CD8-positive, alpha-beta memory T cell (primary cell): ENCODE measurements around the gene BDP1. TPM values are rescaled to one million over a fixed set of nuclear protein-coding genes. Genes with fewer than 3 reads are reported as not detected.
"Not testable (repeated sequence)": the region's sequence is repeated elsewhere in the genome, so short reads cannot be mapped to it uniquely, and the experiment has no call there.

Experiments used
- CTCF ChIA-PET: fragments of 350-600 bp; sonication (Branson Sonifier 250); formaldehyde crosslinking; loops from one replicate; lab custom pipeline; 2021; ENCODE audit warnings: antibody characterized with exemption; lab: Charles Lee
- POLR2A ChIA-PET: fragments of 350-600 bp; sonication (Branson Sonifier 250); formaldehyde crosslinking; loops from one replicate; lab custom pipeline; 2021; ENCODE audit warnings: antibody characterized with exemption; lab: Charles Lee
- DNase-seq, 5 donors: peaks; one replicate each; pipeline versions ENCODE4 v3.0.0 to v3.0.0-alpha.2; 2020 to 2022; ENCODE audit warnings: mixed read lengths in 1 of 5
- H3K27ac ChIP-seq: one replicate; pipeline ENCODE4 v1.7.0; 2013; ENCODE audit warnings: low read depth, mild to moderate bottlenecking, low read length, moderate library complexity
- H3K27me3 ChIP-seq: 2 replicates; pipeline ENCODE4 v1.7.0; 2013; ENCODE audit warnings: low read length, mild to moderate bottlenecking; ENCODE audit not compliant: insufficient read depth, poor library complexity, severe bottlenecking
- H3K36me3 ChIP-seq: 2 replicates; pipeline ENCODE4 v1.7.0; 2013; ENCODE audit warnings: mild to moderate bottlenecking, low read length, moderate library complexity; ENCODE audit not compliant: insufficient read depth
- H3K4me1 ChIP-seq: 2 replicates; pipeline ENCODE4 v1.7.0; 2013; ENCODE audit warnings: mild to moderate bottlenecking, low read length, moderate library complexity; ENCODE audit not compliant: insufficient read depth
- H3K4me3 ChIP-seq: 2 replicates; pipeline ENCODE4 v1.7.0; 2013; ENCODE audit warnings: mild to moderate bottlenecking, low read length
- H3K9me3 ChIP-seq: 2 replicates; pipeline ENCODE4 v1.7.0; 2013; ENCODE audit warnings: mild to moderate bottlenecking, low read length
- H3K27ac Mint-ChIP-seq, 8 donors: one replicate each; pipeline ENCODE4 v1.8.0; 2020 to 2021; ENCODE audit warnings: mixed read lengths in 8 of 8, mild to moderate bottlenecking in 6 of 8, inconsistent platforms in 3 of 8, moderate library complexity in 3 of 8
- H3K27me3 Mint-ChIP-seq, 2 donors: one replicate each; pipeline ENCODE4 v1.8.0; 2020 to 2021; ENCODE audit warnings: mixed read lengths in 2 of 2, mild to moderate bottlenecking in 1 of 2, moderate library complexity in 1 of 2
- H3K36me3 Mint-ChIP-seq, 3 donors: one replicate each; pipeline ENCODE4 v1.8.0; 2020 to 2021; ENCODE audit warnings: mixed read lengths in 3 of 3, inconsistent platforms in 1 of 3, mild to moderate bottlenecking in 1 of 3
- H3K4me1 Mint-ChIP-seq, 3 donors: one replicate each; pipeline ENCODE4 v1.8.0; 2020 to 2021; ENCODE audit warnings: mixed read lengths in 3 of 3, inconsistent platforms in 1 of 3, mild to moderate bottlenecking in 1 of 3
- H3K4me3 Mint-ChIP-seq, 7 donors: one replicate each; pipeline ENCODE4 v1.8.0; 2020 to 2021; ENCODE audit warnings: mixed read lengths in 7 of 7, mild to moderate bottlenecking in 6 of 7, moderate library complexity in 4 of 7, inconsistent platforms in 2 of 7
- H3K9me3 Mint-ChIP-seq, 5 donors: one replicate each; pipeline ENCODE4 v1.8.0; 2020 to 2022; ENCODE audit warnings: mixed read lengths in 5 of 5, mild to moderate bottlenecking in 3 of 5, moderate library complexity in 2 of 5, inconsistent platforms in 1 of 5
- polyA plus RNA-seq: library from polyadenylated mRNA; unstranded; fragments of 300-500 nt; fragmentation: Illumina TruSeq; gene quantifications from one replicate; pipeline ENCODE4 v1.2.3, GENCODE V29; 2021
- total RNA-seq, 2 experiments: library from RNA; stranded (reverse); gene quantifications; one replicate each; pipeline ENCODE4 v1.2.3, GENCODE V29; 2021

BDP1 gene
- total and polyA plus RNA-seq, 3 experiments from 2014 or later: 18.1 to 35.0 (median 33.4) TPM

DNA sequence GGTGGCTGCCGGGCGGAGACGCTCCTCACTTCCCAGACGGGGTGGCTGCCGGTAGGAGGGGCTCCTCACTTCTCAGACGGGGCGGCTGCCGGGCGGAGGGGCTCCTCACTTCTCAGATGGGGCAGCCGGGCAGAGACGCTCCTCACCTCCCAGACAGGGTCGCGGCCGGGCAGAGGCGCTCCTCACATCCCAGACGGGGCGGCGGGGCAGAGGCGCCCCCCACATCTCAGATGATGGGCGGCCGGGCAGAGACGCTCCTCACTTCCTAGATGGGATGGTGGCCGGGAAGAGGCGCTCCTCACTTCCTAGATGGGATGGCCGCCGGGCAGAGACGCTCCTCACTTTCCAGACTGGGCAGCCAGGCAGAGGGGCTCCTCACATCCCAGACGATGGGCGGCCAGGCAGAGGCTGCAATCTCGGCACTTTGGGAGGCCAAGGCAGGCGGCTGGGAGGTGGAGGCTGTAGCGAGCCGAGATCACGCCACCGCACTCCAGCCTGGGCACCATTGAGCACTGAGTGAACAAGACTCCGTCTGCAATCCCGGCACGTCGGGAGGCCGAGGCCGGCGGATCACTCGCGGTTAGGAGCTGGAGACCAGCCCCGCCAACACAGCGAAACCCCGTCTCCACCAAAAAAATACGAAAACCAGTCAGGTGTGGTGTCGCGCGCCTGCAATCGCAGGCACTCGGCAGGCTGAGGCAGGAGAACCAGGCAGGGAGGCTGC lies 96.7 kb downstream of the BDP1 start:
- H3K27me3 ChIP-seq, H3K27me3 Mint-ChIP-seq, H3K27ac ChIP-seq, H3K4me3 ChIP-seq, DNase-seq, H3K4me1 ChIP-seq, H3K9me3 Mint-ChIP-seq, H3K27ac Mint-ChIP-seq, H3K9me3 ChIP-seq, H3K4me1 Mint-ChIP-seq, POLR2A ChIA-PET, CTCF ChIA-PET, H3K4me3 Mint-ChIP-seq: not testable (repeated sequence)
- H3K36me3 Mint-ChIP-seq: peaks cover 14 to 80% (median 29%) of the 10 kb centered on the region in 3 donors
- H3K36me3 ChIP-seq: peaks cover 16% of the 10 kb centered on the region

DNA sequence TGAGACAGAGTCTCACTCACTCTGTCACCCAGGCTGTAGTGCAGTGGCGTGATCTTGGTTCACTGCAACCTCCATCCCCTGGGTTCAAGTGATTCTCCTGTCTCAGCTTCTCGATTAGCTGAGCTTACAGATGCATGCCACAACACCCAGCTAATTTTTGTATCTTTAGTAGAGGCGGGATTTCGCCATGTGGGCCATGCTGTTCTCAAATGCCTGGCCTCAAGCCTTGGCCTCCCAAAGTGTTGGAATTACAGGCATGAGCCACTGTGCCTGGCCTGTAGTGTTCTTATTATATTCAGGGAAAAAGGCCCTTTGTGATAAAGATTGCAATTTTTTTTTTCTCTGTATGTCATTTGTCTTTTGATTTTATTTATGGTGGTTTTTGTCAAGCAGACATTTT lies 107.7 kb downstream of the BDP1 start:
- Histone ChIP-seq H3K9me3 (no peaks in the 10 kb centered on the region), H3K27me3 (no peaks in the 10 kb centered on the region), H3K27ac (no peak overlapping the region), H3K36me3 (peaks cover 23% of the 10 kb centered on the region), H3K4me3 (no peak overlapping the region), H3K4me1 (no peaks in the 10 kb centered on the region)
- no peak for DNase-seq
- ChIA-PET POLR2A (no interaction called here), CTCF (interaction anchor here (1.4 kb wide), 1 partner anchor 38 kb away, joined by 3 read pairs; no protein-coding TSS in a partner anchor)
- no peaks in the 10 kb centered on the region for H3K4me1 Mint-ChIP-seq
- no peak overlapping the region for H3K4me3 Mint-ChIP-seq
- H3K9me3 Mint-ChIP-seq: no peaks in the 10 kb centered on the region
- H3K27me3 Mint-ChIP-seq: no peaks in the 10 kb centered on the region
- H3K27ac Mint-ChIP-seq: no peak overlapping the region
- peaks cover 6 to 67% (median 11%) of the 10 kb centered on the region in 3 donors for H3K36me3 Mint-ChIP-seq

DNA sequence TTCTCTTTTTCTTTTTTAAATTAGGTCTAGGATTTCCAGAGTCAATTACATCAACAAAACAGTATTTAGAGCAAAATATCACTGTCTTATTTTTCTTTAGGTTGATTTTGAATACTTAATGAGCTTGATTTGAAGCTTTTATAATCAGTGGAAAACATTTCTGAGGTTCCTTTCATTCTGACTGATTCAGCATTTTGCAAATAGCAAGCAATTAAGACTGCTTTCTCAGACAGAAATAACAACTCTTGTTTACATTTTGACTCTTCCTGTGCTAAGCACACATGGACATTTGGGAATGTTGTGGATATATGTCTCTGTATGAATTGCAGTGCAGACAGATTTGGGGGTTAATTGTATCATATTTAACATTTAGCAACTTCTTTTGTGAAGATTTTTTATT lies 109.4 kb downstream of the BDP1 start:
- no peaks in the 10 kb centered on the region for H3K9me3 Mint-ChIP-seq
- no peaks in the 10 kb centered on the region for H3K27me3 Mint-ChIP-seq
- DNase-seq: no peak
- H3K36me3 ChIP-seq: peaks cover 22% of the 10 kb centered on the region
- no peaks in the 10 kb centered on the region for H3K9me3 ChIP-seq
- H3K27me3 ChIP-seq: no peaks in the 10 kb centered on the region
- peak overlapping the region in 1 of 8 donors; percentile 29 for H3K27ac Mint-ChIP-seq
- H3K4me1 Mint-ChIP-seq: no peaks in the 10 kb centered on the region
- no peak overlapping the region for H3K27ac ChIP-seq
- ChIA-PET POLR2A (no interaction called here), CTCF (no interaction called here)
- H3K4me3 Mint-ChIP-seq: no peak overlapping the region
- no peaks in the 10 kb centered on the region for H3K4me1 ChIP-seq
- H3K4me3 ChIP-seq: no peak overlapping the region
- peaks cover 6 to 66% (median 9%) of the 10 kb centered on the region in 3 donors for H3K36me3 Mint-ChIP-seq

DNA sequence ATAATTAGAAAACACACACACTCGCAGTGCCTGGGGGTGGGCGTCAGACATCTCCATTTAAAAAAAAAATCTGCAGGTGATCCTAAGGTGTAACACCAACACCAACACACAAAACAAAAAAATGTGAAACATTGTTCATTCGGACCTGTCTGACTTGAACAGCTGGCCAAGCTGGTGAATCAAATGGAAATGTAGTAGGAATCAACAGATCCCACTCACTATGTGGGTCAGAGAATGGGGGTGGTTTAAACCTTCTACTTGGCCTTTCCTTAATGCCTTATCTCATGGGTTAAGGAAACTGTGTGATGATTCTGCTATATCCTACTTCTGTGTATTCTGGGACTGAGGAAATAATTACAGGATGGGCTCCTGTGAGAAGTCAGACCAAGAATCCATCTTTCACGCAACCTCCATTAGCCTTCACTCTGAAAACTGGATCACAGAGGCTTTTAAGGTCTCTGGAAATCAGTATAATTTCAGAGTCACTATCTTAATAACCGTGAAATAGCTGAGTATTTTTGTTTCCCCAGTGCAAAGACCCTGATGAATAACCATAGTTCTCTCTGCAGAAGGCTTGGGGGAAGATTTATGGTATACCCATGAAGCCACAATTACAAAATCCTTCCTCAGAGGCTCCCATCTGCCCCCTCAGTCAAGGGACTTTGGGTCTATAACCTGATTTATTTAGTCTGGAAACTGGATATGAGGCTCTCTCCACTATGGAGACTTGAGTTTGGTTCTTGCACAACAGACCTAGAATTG lies 114.5 kb downstream of the BDP1 start:
- POLR2A ChIA-PET: interaction anchor here (0.6 kb wide), 1 partner anchor 24 kb away, joined by 5 read pairs; no protein-coding TSS in a partner anchor
- peaks cover 6% of the 10 kb centered on the region for H3K36me3 ChIP-seq
- H3K4me1 ChIP-seq: no peaks in the 10 kb centered on the region
- no peak for DNase-seq
- Mint-ChIP-seq H3K4me3 (no peak overlapping the region), H3K27ac (no peak overlapping the region), H3K4me1 (no peaks in the 10 kb centered on the region), H3K27me3 (no peaks in the 10 kb centered on the region), H3K9me3 (no peaks in the 10 kb centered on the region), H3K36me3 (peaks cover 0 to 35% (median 3%) of the 10 kb centered on the region in 3 donors)
- no peaks in the 10 kb centered on the region for H3K27me3 ChIP-seq
- H3K27ac ChIP-seq: no peak overlapping the region
- CTCF ChIA-PET: no interaction called here
- H3K9me3 ChIP-seq: no peaks in the 10 kb centered on the region
- H3K4me3 ChIP-seq: no peak overlapping the region

DNA sequence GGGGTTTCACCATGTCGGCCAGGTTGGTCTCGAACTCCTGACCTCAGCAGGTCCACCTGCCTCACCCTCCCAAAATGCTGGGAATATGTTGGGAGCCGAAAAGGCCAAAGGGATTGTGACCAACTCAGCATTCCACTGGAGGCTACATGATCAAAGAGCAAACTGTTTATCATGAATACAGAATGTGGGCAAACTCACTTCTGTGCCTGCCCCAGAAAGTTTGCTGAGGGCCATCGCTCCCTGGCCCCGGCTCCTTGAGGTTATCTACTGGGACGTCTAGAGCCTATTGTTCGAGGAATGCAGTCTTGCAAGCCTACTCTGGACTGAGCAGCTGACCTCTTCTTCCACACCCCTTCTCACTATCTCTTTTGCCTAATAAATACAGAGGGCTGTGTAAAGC lies 116.4 kb downstream of the BDP1 start:
- H3K4me3 Mint-ChIP-seq, H3K27ac ChIP-seq, H3K9me3 ChIP-seq, H3K27me3 ChIP-seq, DNase-seq, POLR2A ChIA-PET, H3K4me1 Mint-ChIP-seq, CTCF ChIA-PET, H3K27ac Mint-ChIP-seq, H3K9me3 Mint-ChIP-seq, H3K4me1 ChIP-seq, H3K4me3 ChIP-seq, H3K27me3 Mint-ChIP-seq, H3K36me3 ChIP-seq: not testable (repeated sequence)
- peaks cover under 1 to 33% (median 6%) of the 10 kb centered on the region in 3 donors for H3K36me3 Mint-ChIP-seq

DNA sequence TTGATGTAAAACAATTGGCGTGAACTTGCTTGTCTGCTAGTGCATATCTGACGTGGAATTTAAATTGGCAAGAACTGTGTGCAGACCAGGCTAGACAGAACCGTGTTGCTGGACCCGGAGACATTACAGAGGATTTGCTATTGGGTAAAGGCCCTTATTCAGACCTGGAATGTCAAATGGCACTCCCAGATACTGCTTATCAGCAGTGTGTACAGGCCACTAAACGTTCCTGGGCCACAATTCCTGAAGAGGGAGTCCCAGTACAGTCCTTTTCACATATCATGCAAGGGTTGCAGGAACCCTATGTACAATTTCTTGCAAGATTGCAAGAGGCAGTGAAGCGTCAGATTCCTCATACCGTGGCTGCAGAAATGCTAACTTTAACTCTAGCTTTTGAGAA lies 118.1 kb downstream of the BDP1 start:
- DNase-seq: no peak
- ChIA-PET POLR2A (no interaction called here), CTCF (no interaction called here)
- Mint-ChIP-seq H3K4me1 (no peaks in the 10 kb centered on the region), H3K9me3 (peaks cover 0 to 5% (median 0%) of the 10 kb centered on the region in 5 donors), H3K36me3 (peaks cover 6 to 34% (median 17%) of the 10 kb centered on the region in 3 donors), H3K4me3 (no peak overlapping the region), H3K27me3 (no peaks in the 10 kb centered on the region), H3K27ac (no peak overlapping the region)
- Histone ChIP-seq H3K4me1 (no peaks in the 10 kb centered on the region), H3K4me3 (no peak overlapping the region), H3K9me3 (no peaks in the 10 kb centered on the region), H3K27ac (no peak overlapping the region), H3K36me3 (no peaks in the 10 kb centered on the region), H3K27me3 (no peaks in the 10 kb centered on the region)

DNA sequence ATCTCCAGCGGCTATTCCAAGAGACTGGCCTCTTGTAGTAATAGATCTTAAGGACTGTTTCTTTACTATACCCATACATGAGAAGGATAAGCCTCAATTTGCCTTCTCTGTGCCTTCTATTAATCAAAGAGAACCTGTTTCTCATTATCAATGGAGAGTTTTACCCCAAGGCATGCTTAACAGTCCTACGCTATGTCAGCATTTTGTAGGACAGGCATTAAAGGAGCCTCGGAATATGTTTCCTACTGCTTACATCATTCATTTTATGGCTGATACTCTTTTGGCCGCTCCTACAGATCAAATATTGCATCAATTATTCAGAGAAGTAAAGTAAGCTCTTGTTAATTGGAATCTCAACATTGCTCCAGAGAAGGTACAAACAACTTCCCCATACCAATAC lies 120.1 kb downstream of the BDP1 start:
- DNase-seq, H3K4me1 ChIP-seq, H3K9me3 ChIP-seq, H3K27ac ChIP-seq, H3K27me3 ChIP-seq, H3K4me1 Mint-ChIP-seq, H3K36me3 ChIP-seq, H3K4me3 Mint-ChIP-seq, H3K4me3 ChIP-seq, H3K9me3 Mint-ChIP-seq, H3K27ac Mint-ChIP-seq, H3K27me3 Mint-ChIP-seq, CTCF ChIA-PET, POLR2A ChIA-PET: not testable (repeated sequence)
- H3K36me3 Mint-ChIP-seq: peaks cover 6 to 30% (median 19%) of the 10 kb centered on the region in 3 donors

DNA sequence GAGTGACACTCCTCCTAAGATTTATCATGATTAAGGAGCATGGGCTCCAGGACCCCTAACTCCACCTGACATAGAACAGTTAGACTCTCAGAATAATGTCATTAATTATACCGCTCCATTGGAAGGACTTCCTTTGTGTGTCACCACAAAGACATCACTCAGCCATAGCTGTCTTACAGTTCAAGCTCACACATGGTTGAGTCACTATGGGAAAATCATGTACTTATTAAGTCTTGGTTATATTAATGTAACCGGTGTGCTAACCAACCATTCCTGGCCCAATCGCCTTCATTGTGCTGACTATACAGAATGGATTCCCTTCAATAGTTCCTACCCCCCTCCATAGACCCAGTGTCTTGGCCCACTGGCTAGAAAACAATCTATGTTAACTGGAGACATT lies 120.8 kb downstream of the BDP1 start:
- H3K36me3 ChIP-seq: no peaks in the 10 kb centered on the region
- Mint-ChIP-seq H3K4me1 (no peaks in the 10 kb centered on the region), H3K27ac (peak overlapping the region in 1 of 8 donors; percentile 27), H3K36me3 (peaks cover 6 to 30% (median 19%) of the 10 kb centered on the region in 3 donors), H3K9me3 (peaks cover 0 to 5% (median 0%) of the 10 kb centered on the region in 5 donors), H3K27me3 (no peaks in the 10 kb centered on the region), H3K4me3 (no peak overlapping the region)
- no peaks in the 10 kb centered on the region for H3K4me1 ChIP-seq
- H3K9me3 ChIP-seq: no peaks in the 10 kb centered on the region
- CTCF ChIA-PET: interaction anchor here (0.9 kb wide), 1 partner anchor 25 kb away, joined by 3 read pairs; no protein-coding TSS in a partner anchor
- no peaks in the 10 kb centered on the region for H3K27me3 ChIP-seq
- H3K4me3 ChIP-seq: no peak overlapping the region
- POLR2A ChIA-PET: no interaction called here
- no peak for DNase-seq
- H3K27ac ChIP-seq: no peak overlapping the region
